GM10266 (cell line): ENCODE data around the gene FGD5.

ENCODE experiments used
- DNase-seq: peaks from one replicate; pipeline ENCODE4 v3.0.0; 2012; ENCODE audit errors: extremely low spot score
- CTCF ChIP-seq: IDR thresholded peaks from 2 replicates; pipeline ENCODE4 v1.5.1; 2012; ENCODE audit warnings: mild to moderate bottlenecking, low read depth; ENCODE audit not compliant: control insufficient read depth, insufficient read depth; ENCODE audit errors: missing control alignments

Gene FGD5

DNA sequence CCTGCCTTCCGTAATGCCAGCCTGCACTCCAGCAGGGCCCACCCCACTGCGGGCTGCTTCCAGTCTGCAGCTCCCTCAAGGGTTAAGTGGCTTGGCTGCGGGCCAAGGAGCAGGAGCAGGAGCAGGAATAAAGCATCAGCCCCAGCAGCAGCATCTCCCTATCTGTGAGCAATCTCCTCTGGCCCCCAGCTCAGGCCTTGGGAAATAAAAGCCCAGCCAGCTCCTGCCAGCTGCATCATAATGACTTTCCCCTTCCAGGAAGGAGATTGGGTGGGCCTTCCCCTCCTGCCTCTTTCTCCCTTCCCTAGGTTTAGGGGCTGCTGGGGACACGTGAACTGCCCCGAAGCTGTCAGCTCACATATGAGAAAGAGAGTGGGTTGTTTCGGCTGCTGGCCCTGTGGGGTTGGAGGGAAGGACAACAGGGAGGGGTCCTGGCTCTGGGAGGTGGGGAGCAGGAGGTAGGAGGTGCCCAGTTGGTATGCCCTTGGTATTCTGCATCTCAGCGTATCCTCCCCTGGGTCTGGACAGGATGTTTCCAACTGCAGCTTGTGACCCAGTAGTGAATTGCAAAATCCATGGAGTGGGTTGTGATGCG is 34.6 kb upstream of the FGD5 start:
- no peak for TF ChIP-seq CTCF
- DNase-seq = no peak

- no peak for TF ChIP-seq CTCF
- no peak for DNase-seq
Measured at GRCh38 chr3:14785207-14786155, 33.3 kb upstream of the FGD5 start.

DNA sequence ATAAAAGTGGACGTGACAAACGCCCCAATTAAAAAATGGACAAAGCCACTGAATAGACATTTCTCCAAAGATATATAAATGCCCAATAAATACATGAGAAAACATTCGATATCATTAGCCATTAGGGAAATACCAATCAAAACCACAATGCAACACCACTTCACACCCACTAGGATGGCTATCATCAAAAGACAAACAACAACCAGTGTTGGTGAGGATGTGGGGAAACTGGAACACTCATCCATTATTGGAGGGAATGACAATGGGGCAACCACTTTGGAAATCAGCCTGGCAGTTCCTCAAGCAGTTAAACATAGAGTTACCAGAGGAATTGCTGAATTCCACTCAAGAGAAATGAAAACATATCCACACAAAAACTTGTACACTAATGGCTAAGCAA is 32.4 kb upstream of the FGD5 start:
- no peak for DNase-seq
- TF ChIP-seq CTCF = no peak

GRCh38 chr3:14787630-14788029 is 31.1 kb upstream of the FGD5 start:
- no peak for TF ChIP-seq CTCF
- DNase-seq = no peak

- TF ChIP-seq CTCF = no peak
- no peak for DNase-seq
Measured at GRCh38 chr3:14788644-14789043, 30.1 kb upstream of the FGD5 start.

DNA sequence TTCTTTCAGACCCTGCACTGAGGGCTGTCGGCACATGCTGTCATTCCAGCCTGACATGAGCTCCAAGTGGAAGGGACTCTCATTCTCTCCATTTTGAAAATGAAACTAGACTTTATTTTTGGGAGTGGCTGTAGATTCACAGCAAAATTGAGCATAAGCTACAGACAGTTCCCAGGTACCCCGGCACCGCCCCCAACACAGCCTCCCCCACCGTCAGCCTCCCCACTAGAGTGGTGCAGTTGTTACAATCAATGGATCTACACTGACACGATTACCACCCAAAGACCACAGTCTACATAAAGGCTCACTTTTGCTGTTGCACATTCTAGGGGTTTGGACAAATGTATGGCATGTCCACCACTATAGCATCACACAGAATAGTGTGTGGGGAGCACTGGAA is 29.5 kb upstream of the FGD5 start:
- TF ChIP-seq CTCF = no peak
- DNase-seq = no peak
